HCT116 (cell line): ENCODE data around the gene CARD9. TPM values are rescaled to one million over a fixed set of nuclear protein-coding genes. Genes with fewer than 3 reads are reported as not detected.

Experiments used
- ATAC-seq: fragments of 200-7000 bp; cut with Tn5 transposase; 2 replicates; pipeline ENCODE4 v1.9.1; 2020; ENCODE audit warnings: mild to moderate bottlenecking, moderate library complexity
- BruUV-seq: library from RNA; stranded (reverse); fragments of 400-500 nt; replicated peaks from 2 replicates; lab custom pipeline; 2021; lab: Mats Ljungman, UMichigan
- CTCF ChIA-PET: fragments of 300-600 bp; sonication (Branson Sonifier 250); formaldehyde crosslinking; loops from one replicate; lab custom pipeline; 2021; ENCODE audit warnings: antibody characterized with exemption; lab: Charles Lee
- POLR2A ChIA-PET: fragments of 300-600, 350-600 bp; sonication (Branson Sonifier 250); formaldehyde crosslinking; loops from one replicate; lab custom pipeline; 2021; ENCODE audit warnings: antibody characterized with exemption; lab: Charles Lee
- RAD21 ChIA-PET, 2 experiments: fragments of 300-600 bp; sonication (Branson Sonifier 250); formaldehyde crosslinking; loops; one replicate each; lab custom pipeline; 2023; ENCODE audit warnings: low total read pairs in 2 of 2; ENCODE audit not compliant: uncharacterized antibody in 2 of 2, unreplicated experiment in 2 of 2, low non-redundant PET in 1 of 2; lab: Charles Lee
- DNase-seq: peaks from one replicate; pipeline ENCODE4 v3.0.0-alpha.2; 2010; ENCODE audit warnings: low read depth, low spot score
- H2AFZ ChIP-seq: fragments of 200-600 bp; shearing (Covaris generic), sonication (generic); 2 replicates; pipeline ENCODE4 v1.6.1; 2017; ENCODE audit warnings: low read depth, mixed run types, mixed read lengths, antibody characterized with exemption, low read length; ENCODE audit not compliant: poor library complexity, severe bottlenecking
- H3K27ac ChIP-seq: 2 replicates; pipeline ENCODE4 v1.5.1; 2012; ENCODE audit warnings: low read depth, low read length
- H3K27me3 ChIP-seq: fragments of 200-600 bp; sonication (generic); 2 replicates; pipeline ENCODE4 v1.6.1; 2016; ENCODE audit warnings: mixed run types, low read length, mixed read lengths; ENCODE audit not compliant: insufficient read depth
- H3K36me3 ChIP-seq, 2 experiments: fragments of 200-500 bp in 1 of 2; fragments of 200-600 bp in 1 of 2; sonication (Bioruptor generic) in 1 of 2; sonication (generic) in 1 of 2; 2 replicates each; pipeline versions ENCODE4 v1.5.1 to v1.6.1; 2014 to 2016; ENCODE audit warnings: low read length in 2 of 2, inconsistent platforms in 1 of 2, mixed read lengths in 1 of 2, mixed run types in 1 of 2; ENCODE audit not compliant: insufficient read depth in 2 of 2, control insufficient read depth in 1 of 2
- H3K4me1 ChIP-seq, 2 experiments: fragments of 200-600 bp in 1 of 2; sonication (generic) in 1 of 2; 2 replicates each; pipeline versions ENCODE4 v1.5.1 to v1.6.1; 2012 to 2017; ENCODE audit warnings: low read length in 2 of 2, inconsistent platforms in 1 of 2, mild to moderate bottlenecking in 1 of 2, mixed read lengths in 1 of 2, mixed run types in 1 of 2, moderate library complexity in 1 of 2; ENCODE audit not compliant: insufficient read depth in 2 of 2, control insufficient read depth in 1 of 2
- H3K4me2 ChIP-seq: fragments of 200-600 bp; sonication (generic); 2 replicates; pipeline ENCODE4 v1.6.1; 2017; ENCODE audit warnings: mixed run types, low read length, mixed read lengths
- H3K4me3 ChIP-seq, 2 experiments: fragments of 200-600 bp in 1 of 2; sonication (generic) in 1 of 2; replicated peaks in 1 of 2; 2 replicates each; pipeline ENCODE4 v1.5.1; 2011 to 2016; ENCODE audit warnings: low read length in 2 of 2, control low read depth in 1 of 2, low read depth in 1 of 2, mild to moderate bottlenecking in 1 of 2, mixed read lengths in 1 of 2, mixed run types in 1 of 2
- H3K79me2 ChIP-seq: fragments of 200-600 bp; sonication (generic); 2 replicates; pipeline ENCODE4 v1.6.1; 2017; ENCODE audit warnings: mild to moderate bottlenecking, mixed run types, low read length, moderate library complexity, mixed read lengths; ENCODE audit not compliant: insufficient read depth
- H3K9ac ChIP-seq: fragments of 200-600 bp; sonication (generic); 2 replicates; pipeline ENCODE4 v1.6.1; 2016; ENCODE audit warnings: low read length, mixed read lengths
- H3K9me2 ChIP-seq: fragments of 200-600 bp; sonication (generic), shearing (Covaris generic); 2 replicates; pipeline ENCODE4 v1.6.1; 2017; ENCODE audit warnings: mixed run types, mild to moderate bottlenecking, moderate library complexity; ENCODE audit not compliant: insufficient read depth
- H3K9me3 ChIP-seq, 2 experiments: fragments of 200-500 bp in 1 of 2; fragments of 200-600 bp in 1 of 2; sonication (Bioruptor generic) in 1 of 2; sonication (generic) in 1 of 2; 2 replicates each; pipeline ENCODE4 v1.6.1; 2014 to 2017; ENCODE audit warnings: low read length in 2 of 2, mixed read lengths in 2 of 2, inconsistent platforms in 1 of 2, low read depth in 1 of 2, mild to moderate bottlenecking in 1 of 2, mixed run types in 1 of 2, moderate library complexity in 1 of 2; ENCODE audit not compliant: control insufficient read depth in 1 of 2, insufficient read depth in 1 of 2
- H4K20me1 ChIP-seq: fragments of 200-600 bp; sonication (generic), shearing (Covaris generic); 2 replicates; pipeline ENCODE4 v1.6.1; 2017; ENCODE audit warnings: mixed run types, mild to moderate bottlenecking, moderate library complexity; ENCODE audit not compliant: insufficient read depth
- ATF3 ChIP-seq: IDR thresholded peaks from 2 replicates; pipeline ENCODE4 v1.6.1; 2012
- CBX3 ChIP-seq: IDR thresholded peaks from 2 replicates; pipeline ENCODE4 v1.6.1; 2012; ENCODE audit warnings: low read depth
- CTCF ChIP-seq, 3 experiments: fragments of 200-600 bp in 1 of 3; sonication (generic) in 1 of 3; IDR thresholded peaks in 2 of 3; conservative IDR thresholded peaks in 1 of 3; 2 replicates each; pipeline ENCODE4 v1.5.1; 2012 to 2017; ENCODE audit warnings: low read depth in 2 of 3, low read length in 2 of 3, antibody characterized with exemption in 1 of 3, borderline replicate concordance in 1 of 3, control low read depth in 1 of 3, mild to moderate bottlenecking in 1 of 3, mixed read lengths in 1 of 3, mixed run types in 1 of 3, moderate library complexity in 1 of 3; ENCODE audit not compliant: insufficient read depth in 1 of 3
- EGR1 ChIP-seq: IDR thresholded peaks from 2 replicates; pipeline ENCODE4 v1.6.1; 2012; ENCODE audit warnings: low read depth
- ELF1 ChIP-seq: IDR thresholded peaks from 2 replicates; pipeline ENCODE4 v1.6.1; 2012; ENCODE audit warnings: low read depth, borderline replicate concordance
- EZH2 ChIP-seq: fragments of 200-600 bp; sonication (generic); IDR thresholded peaks from 2 replicates; pipeline ENCODE4 v1.6.1; 2017; ENCODE audit warnings: antibody characterized with exemption, mixed run types
- FOSL1 ChIP-seq: IDR thresholded peaks from 2 replicates; pipeline ENCODE4 v1.6.1; 2012; ENCODE audit warnings: low read depth
- JUND ChIP-seq: IDR thresholded peaks from 2 replicates; pipeline ENCODE4 v1.6.1; 2012
- MAX ChIP-seq: IDR thresholded peaks from 2 replicates; pipeline ENCODE4 v1.6.1; 2012
- POLR2A ChIP-seq: IDR thresholded peaks from 2 replicates; pipeline ENCODE4 v1.7.0; 2011; ENCODE audit warnings: borderline replicate concordance; ENCODE audit not compliant: insufficient read depth, insufficient read length; ENCODE audit errors: extremely low read depth
- POLR2AphosphoS5 ChIP-seq: IDR thresholded peaks from 2 replicates; pipeline ENCODE4 v1.6.1; 2011; ENCODE audit warnings: mild to moderate bottlenecking, low read depth, low read length, moderate library complexity
- RAD21 ChIP-seq: IDR thresholded peaks from 2 replicates; pipeline ENCODE4 v1.6.1; 2012; ENCODE audit warnings: low read depth, mild to moderate bottlenecking
- REST ChIP-seq: IDR thresholded peaks from 2 replicates; pipeline ENCODE4 v1.6.1; 2012; ENCODE audit warnings: low read depth
- SIN3A ChIP-seq: IDR thresholded peaks from 2 replicates; pipeline ENCODE4 v1.6.1; 2012; ENCODE audit warnings: low read depth
- SP1 ChIP-seq: IDR thresholded peaks from 2 replicates; pipeline ENCODE4 v1.6.1; 2012; ENCODE audit warnings: low read depth
- SRF ChIP-seq: IDR thresholded peaks from 2 replicates; pipeline ENCODE4 v1.6.1; 2012; ENCODE audit warnings: low read depth
- TCF7L2 ChIP-seq: IDR thresholded peaks from 2 replicates; pipeline ENCODE4 v1.7.0; 2011; ENCODE audit warnings: borderline replicate concordance, inconsistent platforms; ENCODE audit not compliant: insufficient read depth, insufficient read length; ENCODE audit errors: extremely low read depth
- YY1 ChIP-seq: IDR thresholded peaks from 2 replicates; pipeline ENCODE4 v1.6.1; 2011; ENCODE audit warnings: low read length, low read depth, moderate library complexity, mild to moderate bottlenecking; ENCODE audit not compliant: insufficient replicate concordance; ENCODE audit errors: extremely low read depth
- ZBTB33 ChIP-seq: IDR thresholded peaks from 2 replicates; pipeline ENCODE4 v1.6.1; 2011; ENCODE audit warnings: mild to moderate bottlenecking, low read length, moderate library complexity; ENCODE audit not compliant: insufficient replicate concordance; ENCODE audit errors: extremely low read depth
- ZNF274 ChIP-seq: fragments of 200-500 bp; sonication (Bioruptor generic); IDR thresholded peaks from 2 replicates; pipeline ENCODE4 v1.6.1; 2014; ENCODE audit warnings: mild to moderate bottlenecking, low read depth, low read length, inconsistent platforms
- intact Hi-C: fragments of 100-400 bp; cut with micrococcal nuclease; formaldehyde crosslinking; loops from 2 replicates; pipeline ENCODE4 v1.10.0; 2022
- total RNA-seq: library from RNA; stranded (reverse); gene quantifications from one replicate; pipeline ENCODE4 v1.2.1, GENCODE V29; 2021; ENCODE audit not compliant: unreplicated experiment

The CARD9 gene
- total RNA-seq, 1 experiment from 2014 or later = 1.2 TPM

GRCh38 chr9:136380381-136380780 lies 6.9 kb upstream of the CARD9 start:
- BruUV-seq = no TSS peak
- H3K36me3 ChIP-seq = peaks cover 14 to 21% of the 10 kb centered on the region in 2 experiments; a peak in 3 of 4 replicates
- H3K4me2 ChIP-seq = no peak overlapping the region
- no peaks in the 10 kb centered on the region for H3K4me1 ChIP-seq
- no peak overlapping the region for H3K9ac ChIP-seq
- DNase-seq (no peak), ATAC-seq (no peak)
- ChIA-PET RAD21 (no interaction called here), CTCF (no interaction called here), POLR2A (no interaction called here)
- TF ChIP-seq JUND = no peak
- no peak for TF ChIP-seq POLR2A
- no peak for TF ChIP-seq SIN3A
- no peak for TF ChIP-seq YY1
- TF ChIP-seq ATF3 = no peak
- no peak for TF ChIP-seq EZH2
- no peak for TF ChIP-seq MAX
- TF ChIP-seq FOSL1 = no peak
- TF ChIP-seq SRF = no peak
- no peak for TF ChIP-seq ZNF274
- no peak for TF ChIP-seq CBX3
- TF ChIP-seq EGR1 = no peak
- TF ChIP-seq REST = no peak
- no peak for TF ChIP-seq SP1
- no peak for TF ChIP-seq ZBTB33
- no peak for TF ChIP-seq CTCF (IDR thresholded peaks at IDR 0.05 in 2 of 3, conservative IDR thresholded peaks at IDR 0.05 in 1 of 3; ENCODE audit: borderline replicate concordance in 1 of 3, insufficient read depth in 1 of 3, low read depth in 2 of 3, low read length in 2 of 3)
- no peak for TF ChIP-seq RAD21
- TF ChIP-seq ELF1 = no peak
- no peak for TF ChIP-seq POLR2AphosphoS5
- no peak for TF ChIP-seq TCF7L2
- no peak overlapping the region for H3K27ac ChIP-seq
- no peaks in the 10 kb centered on the region for H3K9me3 ChIP-seq
- H3K27me3 ChIP-seq = no peaks in the 10 kb centered on the region
- no peak overlapping the region for H3K4me3 ChIP-seq
- H3K79me2 ChIP-seq = no peaks in the 10 kb centered on the region
- H2AFZ ChIP-seq = no peak overlapping the region
- H3K9me2 ChIP-seq = no peaks in the 10 kb centered on the region
- intact Hi-C loops = no loop called here
- H4K20me1 ChIP-seq = no peaks in the 10 kb centered on the region
